ENCODE data around the gene DNM2.
"Not testable (repeated sequence)": the region's sequence is repeated elsewhere in the genome, so short reads cannot be mapped to it uniquely, and the experiment has no call there.

The DNM2 gene

DNA sequence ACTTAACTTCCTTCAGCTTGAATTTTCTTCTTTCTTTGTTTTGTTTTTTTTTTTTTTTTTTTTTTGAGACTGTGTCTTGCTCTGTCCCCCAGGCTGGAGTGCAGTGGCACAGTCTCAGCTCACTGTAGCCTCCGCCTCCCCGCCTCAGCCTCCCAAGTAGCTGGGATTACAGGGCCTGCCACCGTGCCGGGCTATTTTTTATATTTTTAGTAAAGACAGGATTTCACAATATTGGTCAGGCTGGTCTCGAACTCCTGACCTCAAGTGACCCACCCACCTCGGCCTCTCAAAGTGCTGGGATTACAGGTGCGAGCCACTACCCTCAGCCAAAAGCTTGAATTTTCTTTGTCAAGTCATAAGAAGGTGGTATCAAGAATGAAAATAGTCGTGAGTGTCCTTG is 42.7 kb upstream of the DNM2 start:
- not testable (repeated sequence) for H3K4me2 ChIP-seq (ENCODE audit: low read length); H3K27ac ChIP-seq (ENCODE audit: low read length); H3K4me1 ChIP-seq (ENCODE audit: low read length); H3K4me3 ChIP-seq (ENCODE audit: low read length); H3K9me3 ChIP-seq (ENCODE audit: insufficient read depth, low read length); H2AFZ ChIP-seq (ENCODE audit: low read depth, low read length); H3K27me3 ChIP-seq (ENCODE audit: low read depth, low read length); H3K9ac ChIP-seq (ENCODE audit: low read length)
- Histone ChIP-seq H3K79me2 (ENCODE audit: low read length) (peaks cover 90% of the 10 kb centered on the region), H3K36me3 (replicated peaks; ENCODE audit: low read depth, low read length) (peaks cover 78% of the 10 kb centered on the region), H4K20me1 (ENCODE audit: insufficient read depth, low read length) (peaks cover 66% of the 10 kb centered on the region)

DNA sequence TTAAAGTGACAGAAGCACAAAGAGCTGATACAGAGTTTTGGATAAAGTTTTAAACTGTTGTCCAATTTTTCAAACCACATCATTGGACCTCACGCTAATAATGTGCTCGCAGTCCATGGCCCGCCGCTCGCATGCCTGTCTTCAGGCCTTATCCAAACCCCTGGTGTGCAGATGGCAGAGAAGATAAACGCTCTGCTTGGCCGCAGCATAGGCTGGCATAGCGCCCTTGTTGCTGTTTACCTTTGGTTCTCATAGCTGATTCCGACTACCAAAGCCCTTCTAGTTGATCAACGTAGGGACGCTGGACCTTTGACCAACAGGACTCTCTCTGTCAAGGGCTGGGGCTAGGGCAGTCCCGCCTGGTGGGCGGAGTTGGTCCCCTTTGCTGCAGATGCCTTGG is 40.1 kb upstream of the DNM2 start:
- Histone ChIP-seq H3K36me3 (replicated peaks; ENCODE audit: low read depth, low read length) (peaks cover 83% of the 10 kb centered on the region), H3K4me3 (ENCODE audit: low read length) (no peak overlapping the region), H3K79me2 (ENCODE audit: low read length) (peaks cover 87% of the 10 kb centered on the region), H3K4me1 (ENCODE audit: low read length) (no peaks in the 10 kb centered on the region), H2AFZ (ENCODE audit: low read depth, low read length) (no peak overlapping the region), H3K4me2 (ENCODE audit: low read length) (no peak overlapping the region), H3K9ac (ENCODE audit: low read length) (no peak overlapping the region), H3K27me3 (ENCODE audit: low read depth, low read length) (no peaks in the 10 kb centered on the region), H3K9me3 (ENCODE audit: insufficient read depth, low read length) (no peaks in the 10 kb centered on the region), H4K20me1 (ENCODE audit: insufficient read depth, low read length) (peaks cover 53% of the 10 kb centered on the region), H3K27ac (ENCODE audit: low read length) (no peak overlapping the region)
- TF ChIP-seq, protein P1, sequence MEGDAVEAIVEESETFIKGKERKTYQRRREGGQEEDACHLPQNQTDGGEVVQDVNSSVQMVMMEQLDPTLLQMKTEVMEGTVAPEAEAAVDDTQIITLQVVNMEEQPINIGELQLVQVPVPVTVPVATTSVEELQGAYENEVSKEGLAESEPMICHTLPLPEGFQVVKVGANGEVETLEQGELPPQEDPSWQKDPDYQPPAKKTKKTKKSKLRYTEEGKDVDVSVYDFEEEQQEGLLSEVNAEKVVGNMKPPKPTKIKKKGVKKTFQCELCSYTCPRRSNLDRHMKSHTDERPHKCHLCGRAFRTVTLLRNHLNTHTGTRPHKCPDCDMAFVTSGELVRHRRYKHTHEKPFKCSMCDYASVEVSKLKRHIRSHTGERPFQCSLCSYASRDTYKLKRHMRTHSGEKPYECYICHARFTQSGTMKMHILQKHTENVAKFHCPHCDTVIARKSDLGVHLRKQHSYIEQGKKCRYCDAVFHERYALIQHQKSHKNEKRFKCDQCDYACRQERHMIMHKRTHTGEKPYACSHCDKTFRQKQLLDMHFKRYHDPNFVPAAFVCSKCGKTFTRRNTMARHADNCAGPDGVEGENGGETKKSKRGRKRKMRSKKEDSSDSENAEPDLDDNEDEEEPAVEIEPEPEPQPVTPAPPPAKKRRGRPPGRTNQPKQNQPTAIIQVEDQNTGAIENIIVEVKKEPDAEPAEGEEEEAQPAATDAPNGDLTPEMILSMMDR (IDR thresholded peaks at IDR 0.05; ENCODE audit: low read depth, low read length) = no peak
- TF ChIP-seq EZH2phosphoT487 (IDR thresholded peaks at IDR 0.05; ENCODE audit: low read depth) = no peak

DNA sequence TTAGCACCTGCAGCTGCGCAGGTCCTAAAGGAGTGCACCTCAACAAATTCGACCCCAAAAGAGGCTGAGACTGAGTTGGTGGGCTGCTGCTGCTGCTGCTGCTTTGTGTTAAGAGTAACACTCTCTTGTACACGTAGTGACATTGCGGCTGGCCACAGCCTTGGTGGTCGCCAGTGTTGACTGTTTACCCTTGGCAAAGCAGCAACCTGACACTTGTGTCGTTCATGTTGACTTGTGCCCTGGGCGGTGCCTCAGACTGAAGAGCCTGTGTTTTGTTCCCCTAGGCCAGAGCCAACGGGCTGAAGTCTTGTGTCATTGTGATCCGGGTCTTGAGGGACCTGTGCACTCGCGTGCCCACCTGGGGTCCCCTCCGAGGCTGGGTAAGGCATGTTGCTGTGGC is 39.1 kb upstream of the DNM2 start:
- Histone ChIP-seq H3K9me3 (ENCODE audit: insufficient read depth, low read length) (no peaks in the 10 kb centered on the region), H3K36me3 (replicated peaks; ENCODE audit: low read depth, low read length) (peaks cover 84% of the 10 kb centered on the region), H2AFZ (ENCODE audit: low read depth, low read length) (no peak overlapping the region), H3K27ac (ENCODE audit: low read length) (no peak overlapping the region), H3K9ac (ENCODE audit: low read length) (no peak overlapping the region), H3K4me3 (ENCODE audit: low read length) (no peak overlapping the region), H3K27me3 (ENCODE audit: low read depth, low read length) (no peaks in the 10 kb centered on the region), H3K79me2 (ENCODE audit: low read length) (peaks cover 84% of the 10 kb centered on the region), H3K4me2 (ENCODE audit: low read length) (no peak overlapping the region), H4K20me1 (ENCODE audit: insufficient read depth, low read length) (peaks cover 43% of the 10 kb centered on the region), H3K4me1 (ENCODE audit: low read length) (no peaks in the 10 kb centered on the region)
- TF ChIP-seq EZH2phosphoT487 (IDR thresholded peaks at IDR 0.05; ENCODE audit: low read depth) = no peak
- TF ChIP-seq, protein P1 (IDR thresholded peaks at IDR 0.05; ENCODE audit: low read depth, low read length) = no peak

DNA sequence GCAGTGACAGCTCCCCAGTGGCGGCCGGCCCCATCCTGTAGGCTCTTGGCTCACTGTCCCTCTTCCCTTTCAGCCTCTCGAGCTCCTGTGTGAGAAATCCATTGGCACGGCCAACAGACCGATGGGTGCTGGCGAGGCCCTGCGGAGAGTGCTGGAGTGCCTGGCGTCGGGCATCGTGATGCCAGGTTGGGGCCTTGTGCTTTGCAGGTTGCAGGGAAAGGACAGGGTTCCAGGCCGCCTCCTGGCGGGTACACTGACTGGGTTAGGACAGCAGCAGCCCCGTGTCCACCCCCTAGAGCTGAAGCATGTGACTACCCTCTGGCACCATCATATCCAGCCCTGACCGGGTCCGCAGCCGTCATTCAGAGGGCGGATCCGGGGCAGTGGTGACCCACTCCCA is 38.1 kb upstream of the DNM2 start:
- peaks cover 90% of the 10 kb centered on the region for H3K36me3 ChIP-seq (replicated peaks; ENCODE audit: low read depth, low read length)
- TF ChIP-seq, protein P1 (IDR thresholded peaks at IDR 0.05; ENCODE audit: low read depth, low read length) = no peak
- TF ChIP-seq EZH2phosphoT487 (IDR thresholded peaks at IDR 0.05; ENCODE audit: low read depth) = no peak
- H4K20me1 ChIP-seq (ENCODE audit: insufficient read depth, low read length) = peaks cover 45% of the 10 kb centered on the region

More for the DNA sequence above, 38.1 kb upstream of the DNM2 start:
- no peaks in the 10 kb centered on the region for H3K4me1 ChIP-seq (ENCODE audit: low read length)
- H3K9me3 ChIP-seq (ENCODE audit: insufficient read depth, low read length) = no peaks in the 10 kb centered on the region
- no peak overlapping the region for H3K9ac ChIP-seq (ENCODE audit: low read length)
- peaks cover 79% of the 10 kb centered on the region for H3K79me2 ChIP-seq (ENCODE audit: low read length)
- no peaks in the 10 kb centered on the region for H3K27me3 ChIP-seq (ENCODE audit: low read depth, low read length)
- H2AFZ ChIP-seq (ENCODE audit: low read depth, low read length) = no peak overlapping the region
- no peak overlapping the region for H3K27ac ChIP-seq (ENCODE audit: low read length)
- H3K4me3 ChIP-seq (ENCODE audit: low read length) = no peak overlapping the region
- no peak overlapping the region for H3K4me2 ChIP-seq (ENCODE audit: low read length)

Data from OCI-LY3 (cell line).